Upper lobe of right lung (tissue), 1 donor: ENCODE results near the gene GPC1. TPM values are rescaled to one million over a fixed set of nuclear protein-coding genes. Genes with fewer than 3 reads are reported as not detected.

Experiments
- ATAC-seq: fragments of 200-7000 bp; cut with Tn5 transposase; one replicate; pipeline ENCODE4 v1.9.1; 2020; ENCODE audit warnings: mild to moderate bottlenecking, moderate library complexity
- DNase-seq: peaks from one replicate; pipeline ENCODE4 v3.0.0-alpha.2; 2020
- H3K27ac ChIP-seq: fragments of 200-600 bp; one replicate; pipeline ENCODE4 v1.8.0; 2022
- H3K27me3 ChIP-seq: fragments of 200-600 bp; one replicate; pipeline ENCODE4 v1.8.0; 2022; ENCODE audit warnings: mild to moderate bottlenecking
- H3K36me3 ChIP-seq: fragments of 200-600 bp; one replicate; pipeline ENCODE4 v1.8.0; 2022
- H3K4me1 ChIP-seq: fragments of 200-600 bp; one replicate; pipeline ENCODE4 v1.8.0; 2022
- H3K4me3 ChIP-seq: fragments of 200-600 bp; one replicate; pipeline ENCODE4 v1.8.0; 2022; ENCODE audit warnings: mild to moderate bottlenecking
- H3K9me3 ChIP-seq: fragments of 200-600 bp; one replicate; pipeline ENCODE4 v1.8.0; 2022
- CTCF ChIP-seq: fragments of 200-600 bp; IDR thresholded peaks from one replicate; pipeline ENCODE4 v1.8.0; 2022; ENCODE audit warnings: antibody characterized with exemption
- intact Hi-C: fragments of 100-400 bp; cut with DNase I; formaldehyde crosslinking; loops from one replicate; pipeline ENCODE4 v1.11.0; 2022
- total RNA-seq: library from RNA; stranded (reverse); fragmentation: NEBNext Ultra II Directional; extraction: Animal tissue kit (Norgen Biotek cat#: 25700); gene quantifications from one replicate; pipeline ENCODE4 v1.2.1, GENCODE V29; 2021
- donor health status: DM: no; HTN: yes; CAD: no; lungs with severe emphysema.

GPC1 gene
- total RNA-seq, 1 donor from 2014 or later = 24.8 TPM

- intact Hi-C loops = no loop called here
- Histone ChIP-seq H3K27ac (no peak overlapping the region), H3K27me3 (no peaks in the 10 kb centered on the region), H3K4me3 (no peak overlapping the region), H3K4me1 (no peaks in the 10 kb centered on the region), H3K9me3 (no peaks in the 10 kb centered on the region), H3K36me3 (no peaks in the 10 kb centered on the region)
- ATAC-seq (no peak), DNase-seq (no peak)
- no peak for TF ChIP-seq CTCF
Observed at GRCh38 chr2:240464514-240465241, 29.2 kb downstream of the GPC1 start.

- Histone ChIP-seq H3K4me3 (no peak overlapping the region), H3K4me1 (no peaks in the 10 kb centered on the region), H3K9me3 (no peaks in the 10 kb centered on the region), H3K36me3 (no peaks in the 10 kb centered on the region), H3K27ac (no peak overlapping the region), H3K27me3 (no peaks in the 10 kb centered on the region)
- ATAC-seq (no peak), DNase-seq (no peak)
- no peak for TF ChIP-seq CTCF
- intact Hi-C loops = no loop called here
Observed at GRCh38 chr2:240465268-240465764, 29.9 kb downstream of the GPC1 start.

GRCh38 chr2:240465765-240466578 is 30.5 kb downstream of the GPC1 start:
- Histone ChIP-seq H3K9me3 (no peaks in the 10 kb centered on the region), H3K27ac (no peak overlapping the region), H3K27me3 (no peaks in the 10 kb centered on the region), H3K36me3 (no peaks in the 10 kb centered on the region), H3K4me1 (no peaks in the 10 kb centered on the region), H3K4me3 (no peak overlapping the region)
- no peak for DNase-seq
- intact Hi-C loops = no loop called here
- no peak for ATAC-seq
- TF ChIP-seq CTCF = no peak

- no peak overlapping the region for H3K27ac ChIP-seq
- ATAC-seq = no peak
- no peaks in the 10 kb centered on the region for H3K9me3 ChIP-seq
- no peak for TF ChIP-seq CTCF
- no peak overlapping the region for H3K4me3 ChIP-seq
- intact Hi-C loops = no loop called here
- no peaks in the 10 kb centered on the region for H3K36me3 ChIP-seq
- no peaks in the 10 kb centered on the region for H3K27me3 ChIP-seq
- no peak for DNase-seq
- H3K4me1 ChIP-seq = no peaks in the 10 kb centered on the region
Observed at GRCh38 chr2:240466579-240467148, 31.2 kb downstream of the GPC1 start.

GRCh38 chr2:240467149-240467642 is 31.7 kb downstream of the GPC1 start:
- no peaks in the 10 kb centered on the region for H3K36me3 ChIP-seq
- DNase-seq = no peak
- no peaks in the 10 kb centered on the region for H3K4me1 ChIP-seq
- no peak overlapping the region for H3K4me3 ChIP-seq
- ATAC-seq = no peak
- H3K27me3 ChIP-seq = no peaks in the 10 kb centered on the region
- intact Hi-C loops = no loop called here
- no peak overlapping the region for H3K27ac ChIP-seq
- no peak for TF ChIP-seq CTCF
- no peaks in the 10 kb centered on the region for H3K9me3 ChIP-seq
